ENCODE results near the gene COX4I2.
A peak's percentile ranks its signal among the peaks of the same experiment; 100 is the strongest.
"Not testable (repeated sequence)": the region's sequence is repeated elsewhere in the genome, so short reads cannot be mapped to it uniquely, and the experiment has no call there.

COX4I2 gene

DNA sequence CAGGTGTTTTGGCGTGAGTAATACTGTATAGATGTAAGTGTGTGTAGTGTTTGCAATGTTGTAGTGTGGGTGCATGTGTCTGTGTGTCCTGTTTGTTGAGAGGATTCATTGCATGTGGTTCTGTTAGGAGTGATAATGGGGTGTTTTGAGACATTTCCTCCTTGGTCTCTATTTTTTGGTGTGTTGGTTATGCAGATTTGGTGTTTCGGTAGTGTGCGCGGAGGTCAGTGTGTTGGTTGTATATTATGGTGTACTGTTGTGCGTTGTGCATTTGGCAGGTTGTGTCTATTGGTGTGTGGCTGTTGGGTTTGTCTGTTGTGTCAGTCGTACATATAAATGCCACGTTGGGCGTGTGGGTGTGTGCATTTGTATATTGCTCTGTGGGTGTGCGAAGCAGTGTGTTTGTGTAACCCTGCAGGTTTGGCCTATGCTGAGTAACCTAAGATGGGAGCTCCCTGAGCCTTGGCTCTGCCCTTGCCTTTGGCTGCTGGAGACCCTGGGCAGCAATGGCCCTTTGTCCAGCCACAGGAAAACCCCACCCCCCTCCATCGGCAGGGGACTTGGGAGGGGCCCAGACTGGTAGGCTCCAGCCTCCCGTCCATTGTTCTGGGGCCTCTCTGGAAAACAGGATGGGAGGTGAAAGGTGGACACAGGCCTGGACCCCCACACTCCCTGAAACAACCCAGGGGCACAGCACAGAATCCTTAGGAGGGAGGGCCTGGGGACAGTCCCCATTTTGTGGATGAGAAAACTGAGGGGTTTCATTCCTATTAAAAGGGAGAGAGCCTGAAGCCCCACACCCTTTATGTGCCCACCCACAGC, 42.9 kb upstream of the COX4I2 start:
- Histone ChIP-seq H3K36me3 (ENCODE audit: insufficient read depth) (no peaks in the 10 kb centered on the region), H3K27ac (no peak overlapping the region), H3K4me1 (ENCODE audit: low read depth, poor library complexity, severe bottlenecking) (peaks cover 14% of the 10 kb centered on the region), H3K4me2 (no peak overlapping the region), H2AFZ (ENCODE audit: low read depth) (no peak overlapping the region), H4K20me1 (ENCODE audit: insufficient read depth) (no peaks in the 10 kb centered on the region), H3K27me3 (ENCODE audit: insufficient read depth, low read depth) (no peaks in the 10 kb centered on the region), H3K9ac (no peak overlapping the region), H3K79me2 (ENCODE audit: insufficient read depth, low read depth) (no peaks in the 10 kb centered on the region), H3K4me3 (IDR thresholded peaks at IDR 0.05; ENCODE audit: insufficient read depth, low read depth, low read length) (no peak overlapping the region)
- TF ChIP-seq, protein P1, sequence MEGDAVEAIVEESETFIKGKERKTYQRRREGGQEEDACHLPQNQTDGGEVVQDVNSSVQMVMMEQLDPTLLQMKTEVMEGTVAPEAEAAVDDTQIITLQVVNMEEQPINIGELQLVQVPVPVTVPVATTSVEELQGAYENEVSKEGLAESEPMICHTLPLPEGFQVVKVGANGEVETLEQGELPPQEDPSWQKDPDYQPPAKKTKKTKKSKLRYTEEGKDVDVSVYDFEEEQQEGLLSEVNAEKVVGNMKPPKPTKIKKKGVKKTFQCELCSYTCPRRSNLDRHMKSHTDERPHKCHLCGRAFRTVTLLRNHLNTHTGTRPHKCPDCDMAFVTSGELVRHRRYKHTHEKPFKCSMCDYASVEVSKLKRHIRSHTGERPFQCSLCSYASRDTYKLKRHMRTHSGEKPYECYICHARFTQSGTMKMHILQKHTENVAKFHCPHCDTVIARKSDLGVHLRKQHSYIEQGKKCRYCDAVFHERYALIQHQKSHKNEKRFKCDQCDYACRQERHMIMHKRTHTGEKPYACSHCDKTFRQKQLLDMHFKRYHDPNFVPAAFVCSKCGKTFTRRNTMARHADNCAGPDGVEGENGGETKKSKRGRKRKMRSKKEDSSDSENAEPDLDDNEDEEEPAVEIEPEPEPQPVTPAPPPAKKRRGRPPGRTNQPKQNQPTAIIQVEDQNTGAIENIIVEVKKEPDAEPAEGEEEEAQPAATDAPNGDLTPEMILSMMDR (conservative IDR thresholded peaks at IDR 0.05; ENCODE audit: low read depth, low read length): no peak

GRCh38 chr20:31595380-31595653, 42.4 kb upstream of the COX4I2 start:
- Histone ChIP-seq H3K79me2 (ENCODE audit: insufficient read depth, low read depth) (no peaks in the 10 kb centered on the region), H3K4me2 (peak overlapping the region; percentile 10; the same call in 1 of the 2 replicates), H3K27ac (no peak overlapping the region), H3K4me1 (ENCODE audit: low read depth, poor library complexity, severe bottlenecking) (peaks cover 14% of the 10 kb centered on the region), H2AFZ (ENCODE audit: low read depth) (no peak overlapping the region), H3K4me3 (IDR thresholded peaks at IDR 0.05; ENCODE audit: insufficient read depth, low read depth, low read length) (no peak overlapping the region), H3K27me3 (ENCODE audit: insufficient read depth, low read depth) (no peaks in the 10 kb centered on the region), H3K9ac (no peak overlapping the region), H3K36me3 (ENCODE audit: insufficient read depth) (no peaks in the 10 kb centered on the region), H4K20me1 (ENCODE audit: insufficient read depth) (no peaks in the 10 kb centered on the region)
- TF ChIP-seq, protein P1 (conservative IDR thresholded peaks at IDR 0.05; ENCODE audit: low read depth, low read length): no peak; the same call in 1 of the 2 replicates

GRCh38 chr20:31595654-31596411, 41.9 kb upstream of the COX4I2 start:
- Histone ChIP-seq H3K9ac (no peak overlapping the region), H3K27ac (no peak overlapping the region), H3K36me3 (ENCODE audit: insufficient read depth) (no peaks in the 10 kb centered on the region), H3K79me2 (ENCODE audit: insufficient read depth, low read depth) (no peaks in the 10 kb centered on the region), H3K27me3 (ENCODE audit: insufficient read depth, low read depth) (no peaks in the 10 kb centered on the region), H3K4me2 (peak overlapping the region; percentile 10; the same call in 1 of the 2 replicates), H3K4me3 (IDR thresholded peaks at IDR 0.05; ENCODE audit: insufficient read depth, low read depth, low read length) (no peak overlapping the region), H4K20me1 (ENCODE audit: insufficient read depth) (no peaks in the 10 kb centered on the region), H2AFZ (ENCODE audit: low read depth) (no peak overlapping the region), H3K4me1 (ENCODE audit: low read depth, poor library complexity, severe bottlenecking) (peaks cover 14% of the 10 kb centered on the region)
- TF ChIP-seq, protein P1 (conservative IDR thresholded peaks at IDR 0.05; ENCODE audit: low read depth, low read length): no peak

DNA sequence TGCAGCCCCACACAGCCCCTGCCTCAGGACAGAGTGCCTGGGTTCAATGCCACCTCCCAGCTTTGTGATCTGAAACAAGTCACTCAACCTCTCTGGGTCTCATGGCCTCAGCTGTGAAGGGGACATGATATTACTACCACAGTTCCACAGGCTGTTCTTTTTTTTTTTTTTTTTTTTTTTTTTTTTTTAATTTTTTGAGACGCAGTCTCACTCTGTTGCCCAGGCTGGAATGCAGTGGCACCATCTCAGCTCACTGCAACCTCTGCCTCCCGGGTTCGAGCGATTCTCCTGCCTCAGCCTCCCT, 41.3 kb upstream of the COX4I2 start:
- not testable (repeated sequence) for H3K36me3 ChIP-seq (ENCODE audit: insufficient read depth); H3K27ac ChIP-seq; H3K9ac ChIP-seq

More for the DNA sequence above, 41.3 kb upstream of the COX4I2 start:
- H3K4me2 ChIP-seq; H4K20me1 ChIP-seq (ENCODE audit: insufficient read depth); H3K27me3 ChIP-seq (ENCODE audit: insufficient read depth, low read depth); H3K79me2 ChIP-seq (ENCODE audit: insufficient read depth, low read depth); H2AFZ ChIP-seq (ENCODE audit: low read depth); H3K4me3 ChIP-seq (IDR thresholded peaks at IDR 0.05; ENCODE audit: insufficient read depth, low read depth, low read length): not testable (repeated sequence)
- peaks cover 18% of the 10 kb centered on the region for H3K4me1 ChIP-seq (ENCODE audit: low read depth, poor library complexity, severe bottlenecking)

Data from KMS-11 (cell line).